ENCODE results near the gene UXS1. TPM values are rescaled to one million over a fixed set of nuclear protein-coding genes. Genes with fewer than 3 reads are reported as not detected.

UXS1 gene
- total RNA-seq, 1 donor from 2014 or later, result 49.2 TPM

DNA sequence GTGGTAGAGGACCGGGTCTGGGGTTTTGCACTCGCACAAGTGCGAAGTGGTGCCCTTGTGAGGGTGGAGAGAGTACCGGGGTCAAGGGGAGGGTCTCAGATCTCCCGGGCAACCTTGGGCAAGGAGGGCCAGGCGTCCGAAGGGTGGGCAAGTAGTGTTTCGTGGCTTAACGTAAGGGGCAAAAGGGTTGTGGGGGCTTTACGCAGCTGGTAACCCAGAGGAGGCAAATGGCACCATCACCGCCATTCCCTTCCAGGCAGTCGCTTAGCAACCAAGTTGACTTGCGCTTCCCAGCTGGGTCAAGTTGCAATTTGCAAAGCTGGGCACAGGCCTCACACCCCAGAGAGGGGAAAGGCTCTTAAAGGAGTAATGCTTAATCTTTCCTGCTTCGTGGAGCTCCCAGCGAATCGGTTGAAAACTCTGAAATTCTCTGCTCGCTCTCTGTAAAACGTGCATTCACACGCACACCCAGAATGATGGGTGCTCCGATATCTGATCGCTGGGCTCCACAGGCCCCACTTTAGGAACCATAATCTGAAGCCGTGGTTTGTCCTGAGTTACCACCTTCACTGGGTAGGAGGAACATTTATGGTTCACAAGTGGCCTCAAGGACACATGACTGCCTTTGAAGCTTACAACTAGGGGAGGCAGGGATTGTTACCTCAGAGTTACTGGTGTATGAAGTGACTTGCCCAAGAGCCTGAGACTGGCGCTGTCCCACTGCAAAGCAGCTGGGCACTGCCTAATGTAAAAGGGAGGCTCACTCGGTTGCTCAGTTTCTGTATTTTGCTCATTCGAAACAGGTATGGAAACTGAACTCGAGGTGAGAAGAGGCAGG lies 127.9 kb downstream of the UXS1 start:
- Mint-ChIP-seq H3K36me3 (ENCODE audit: low read depth, unreplicated experiment) (peaks cover 7% of the 10 kb centered on the region), H3K27ac (ENCODE audit: unreplicated experiment) (no peak overlapping the region), H3K9me3 (ENCODE audit: unreplicated experiment) (peaks cover 5% of the 10 kb centered on the region), H3K4me1 (ENCODE audit: low read depth, unreplicated experiment) (peaks cover 3% of the 10 kb centered on the region), H3K27me3 (ENCODE audit: low read depth, unreplicated experiment) (peaks cover 53% of the 10 kb centered on the region), H3K4me3 (ENCODE audit: unreplicated experiment) (peak overlapping the region; percentile 74)
- Histone ChIP-seq H2AFZ (ENCODE audit: low read depth, low read length) (peak overlapping the region; percentile 56), H3K4me1 (ENCODE audit: insufficient read depth, low read length) (no peaks in the 10 kb centered on the region), H3K9me3 (ENCODE audit: insufficient read depth, low read depth, low read length) (no peaks in the 10 kb centered on the region), H3K36me3 (ENCODE audit: insufficient read depth, low read length) (no peaks in the 10 kb centered on the region), H3K4me2 (ENCODE audit: low read length) (peak overlapping the region; percentile 78), H3K27me3 (ENCODE audit: insufficient read depth, low read length) (peaks cover 19% of the 10 kb centered on the region), H3K9ac (ENCODE audit: low read length) (no peak overlapping the region), H3K79me2 (ENCODE audit: insufficient read depth, low read length) (no peaks in the 10 kb centered on the region), H4K20me1 (ENCODE audit: insufficient read depth, low read length) (no peaks in the 10 kb centered on the region), H3K27ac (ENCODE audit: low read depth, low read length) (no peak overlapping the region), H3K4me3 (ENCODE audit: insufficient read depth, low read depth, low read length) (peak overlapping the region; percentile 23)
- DNase-seq (ENCODE audit: low read depth) (no peak), FAIRE-seq (no peak)
- TF ChIP-seq EZH2 (IDR thresholded peaks at IDR 0.05; ENCODE audit: insufficient read depth, low read length), result no peak
- TF ChIP-seq, protein P1, sequence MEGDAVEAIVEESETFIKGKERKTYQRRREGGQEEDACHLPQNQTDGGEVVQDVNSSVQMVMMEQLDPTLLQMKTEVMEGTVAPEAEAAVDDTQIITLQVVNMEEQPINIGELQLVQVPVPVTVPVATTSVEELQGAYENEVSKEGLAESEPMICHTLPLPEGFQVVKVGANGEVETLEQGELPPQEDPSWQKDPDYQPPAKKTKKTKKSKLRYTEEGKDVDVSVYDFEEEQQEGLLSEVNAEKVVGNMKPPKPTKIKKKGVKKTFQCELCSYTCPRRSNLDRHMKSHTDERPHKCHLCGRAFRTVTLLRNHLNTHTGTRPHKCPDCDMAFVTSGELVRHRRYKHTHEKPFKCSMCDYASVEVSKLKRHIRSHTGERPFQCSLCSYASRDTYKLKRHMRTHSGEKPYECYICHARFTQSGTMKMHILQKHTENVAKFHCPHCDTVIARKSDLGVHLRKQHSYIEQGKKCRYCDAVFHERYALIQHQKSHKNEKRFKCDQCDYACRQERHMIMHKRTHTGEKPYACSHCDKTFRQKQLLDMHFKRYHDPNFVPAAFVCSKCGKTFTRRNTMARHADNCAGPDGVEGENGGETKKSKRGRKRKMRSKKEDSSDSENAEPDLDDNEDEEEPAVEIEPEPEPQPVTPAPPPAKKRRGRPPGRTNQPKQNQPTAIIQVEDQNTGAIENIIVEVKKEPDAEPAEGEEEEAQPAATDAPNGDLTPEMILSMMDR (IDR thresholded peaks at IDR 0.05; ENCODE audit: insufficient read depth, low read depth, low read length), result no peak

DNA sequence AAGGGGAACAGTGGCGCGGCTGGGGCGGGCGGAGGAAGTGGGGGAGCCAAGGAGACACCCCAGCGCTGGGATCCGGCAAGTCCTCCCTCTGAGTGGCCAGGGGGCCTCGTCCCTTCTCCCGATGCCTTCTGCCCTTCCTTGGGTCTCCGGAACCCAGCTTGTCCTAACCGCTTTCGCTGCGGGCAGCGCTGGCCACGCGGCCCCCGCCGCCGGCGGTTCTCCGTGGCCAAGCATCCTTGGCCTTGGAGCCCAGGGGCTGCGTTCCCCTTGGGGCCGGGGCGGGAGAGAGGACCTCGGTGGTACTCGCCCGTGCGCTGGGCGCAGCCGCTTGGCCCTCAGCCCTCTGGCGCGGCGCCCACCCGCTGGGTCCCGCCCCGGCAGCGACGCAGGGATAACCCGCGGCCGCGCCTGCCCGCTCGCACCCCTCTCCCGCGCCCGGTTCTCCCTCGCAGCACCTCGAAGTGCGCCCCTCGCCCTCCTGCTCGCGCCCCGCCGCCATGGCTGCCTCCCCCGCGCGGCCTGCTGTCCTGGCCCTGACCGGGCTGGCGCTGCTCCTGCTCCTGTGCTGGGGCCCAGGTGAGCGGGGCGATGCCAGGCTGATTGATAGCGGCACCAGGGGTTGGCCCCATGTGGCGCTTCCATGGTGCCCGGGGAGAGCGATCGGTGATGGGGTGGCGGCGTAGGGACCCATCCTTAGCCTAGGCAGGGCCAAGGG lies 128.7 kb downstream of the UXS1 start:
- Histone ChIP-seq H3K4me1 (ENCODE audit: insufficient read depth, low read length) (no peaks in the 10 kb centered on the region), H3K9ac (ENCODE audit: low read length) (no peak overlapping the region), H3K36me3 (ENCODE audit: insufficient read depth, low read length) (no peaks in the 10 kb centered on the region), H3K4me2 (ENCODE audit: low read length) (peak overlapping the region; percentile 78), H3K79me2 (ENCODE audit: insufficient read depth, low read length) (no peaks in the 10 kb centered on the region), H3K27ac (ENCODE audit: low read depth, low read length) (no peak overlapping the region), H3K27me3 (ENCODE audit: insufficient read depth, low read length) (peaks cover 19% of the 10 kb centered on the region), H3K9me3 (ENCODE audit: insufficient read depth, low read depth, low read length) (no peaks in the 10 kb centered on the region), H2AFZ (ENCODE audit: low read depth, low read length) (peak overlapping the region; percentile 56), H4K20me1 (ENCODE audit: insufficient read depth, low read length) (no peaks in the 10 kb centered on the region), H3K4me3 (ENCODE audit: insufficient read depth, low read depth, low read length) (peak overlapping the region; percentile 23)
- Mint-ChIP-seq H3K9me3 (ENCODE audit: unreplicated experiment) (peaks cover 5% of the 10 kb centered on the region), H3K27me3 (ENCODE audit: low read depth, unreplicated experiment) (peaks cover 58% of the 10 kb centered on the region), H3K4me1 (ENCODE audit: low read depth, unreplicated experiment) (peaks cover 3% of the 10 kb centered on the region), H3K4me3 (ENCODE audit: unreplicated experiment) (peak overlapping the region; percentile 74), H3K27ac (ENCODE audit: unreplicated experiment) (no peak overlapping the region), H3K36me3 (ENCODE audit: low read depth, unreplicated experiment) (peaks cover 7% of the 10 kb centered on the region)
- no peak for FAIRE-seq
- no peak for DNase-seq (ENCODE audit: low read depth)
- TF ChIP-seq EZH2 (IDR thresholded peaks at IDR 0.05; ENCODE audit: insufficient read depth, low read length), result peak; percentile 78
- TF ChIP-seq, protein P1 (IDR thresholded peaks at IDR 0.05; ENCODE audit: insufficient read depth, low read depth, low read length), result no peak
